BJ (cell line): ENCODE data around the gene RNF20. TPM values are rescaled to one million over a fixed set of nuclear protein-coding genes. Genes with fewer than 3 reads are reported as not detected.

Experiments used
- CTCF ChIA-PET: fragments of 350-600 bp; formaldehyde crosslinking; extraction: SDS; loops from one replicate; lab custom pipeline; 2021; ENCODE audit warnings: antibody characterized with exemption, inconsistent platforms; lab: Yijun Ruan, JAX
- POLR2A ChIA-PET: fragments of 300-600 bp; sonication (Branson Sonifier 250); formaldehyde crosslinking; extraction: SDS; loops from one replicate; lab custom pipeline; 2021; ENCODE audit warnings: antibody characterized with exemption; lab: Charles Lee
- DNase-seq: peaks from one replicate; pipeline ENCODE4 v3.0.0-alpha.2; 2011; ENCODE audit warnings: low read depth
- H3K27me3 ChIP-seq: 2 replicates; pipeline ENCODE4 v1.6.0; 2011; ENCODE audit warnings: low read length; ENCODE audit not compliant: control insufficient read depth, insufficient read depth
- H3K36me3 ChIP-seq: 2 replicates; pipeline ENCODE4 v1.5.1; 2011; ENCODE audit warnings: low read length; ENCODE audit not compliant: control insufficient read depth, insufficient read depth
- H3K4me3 ChIP-seq: 2 replicates; pipeline ENCODE4 v1.5.1; 2011; ENCODE audit warnings: low read depth, mild to moderate bottlenecking, control low read depth, low read length
- polyA plus RNA-seq: library from polyadenylated mRNA; depleted of rRNA; stranded (reverse); fragments of >200 nt; gene quantifications from 2 replicates; pipeline ENCODE4 v1.2.3, GENCODE V29; 2011
- TF ChIP-seq, protein P1 (sequence below): IDR thresholded peaks from 2 replicates; pipeline ENCODE4 v1.5.1; 2011; ENCODE audit warnings: low read depth, mild to moderate bottlenecking, control low read depth, inconsistent platforms, low read length, moderate library complexity; ENCODE audit not compliant: insufficient read depth

RNF20 gene
- polyA plus RNA-seq, 1 experiment, result 18.0 TPM

DNA sequence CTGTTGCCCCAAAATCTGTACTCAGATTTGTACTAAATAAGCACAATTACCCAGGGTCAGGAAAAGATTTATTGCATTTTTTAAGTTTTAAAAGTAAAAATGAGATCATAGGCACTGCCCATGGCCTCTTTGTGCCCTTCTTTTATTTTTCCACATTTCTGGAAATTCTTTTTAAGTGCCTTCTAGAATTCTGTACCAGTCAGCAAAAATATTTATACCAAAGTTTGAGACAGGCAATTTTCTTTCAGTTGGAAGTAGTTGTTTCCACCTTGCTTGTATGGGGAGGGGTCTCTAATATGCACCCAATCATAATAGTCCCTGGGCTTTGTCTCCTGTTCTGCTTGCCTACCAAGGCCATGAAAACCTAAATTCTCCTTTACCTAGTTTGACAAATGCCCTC, 5.6 kb upstream of the RNF20 start:
- ChIA-PET CTCF (interaction anchor here (1.2 to 23.6 kb wide), 3 partner anchors 9 to 79 kb away, joined by 3 to 490 read pairs (median 9); no protein-coding TSS in a partner anchor), POLR2A (no interaction called here)
- Histone ChIP-seq H3K27me3 (no peaks in the 10 kb centered on the region), H3K36me3 (no peaks in the 10 kb centered on the region), H3K4me3 (no peak overlapping the region)
- TF ChIP-seq, protein P1, sequence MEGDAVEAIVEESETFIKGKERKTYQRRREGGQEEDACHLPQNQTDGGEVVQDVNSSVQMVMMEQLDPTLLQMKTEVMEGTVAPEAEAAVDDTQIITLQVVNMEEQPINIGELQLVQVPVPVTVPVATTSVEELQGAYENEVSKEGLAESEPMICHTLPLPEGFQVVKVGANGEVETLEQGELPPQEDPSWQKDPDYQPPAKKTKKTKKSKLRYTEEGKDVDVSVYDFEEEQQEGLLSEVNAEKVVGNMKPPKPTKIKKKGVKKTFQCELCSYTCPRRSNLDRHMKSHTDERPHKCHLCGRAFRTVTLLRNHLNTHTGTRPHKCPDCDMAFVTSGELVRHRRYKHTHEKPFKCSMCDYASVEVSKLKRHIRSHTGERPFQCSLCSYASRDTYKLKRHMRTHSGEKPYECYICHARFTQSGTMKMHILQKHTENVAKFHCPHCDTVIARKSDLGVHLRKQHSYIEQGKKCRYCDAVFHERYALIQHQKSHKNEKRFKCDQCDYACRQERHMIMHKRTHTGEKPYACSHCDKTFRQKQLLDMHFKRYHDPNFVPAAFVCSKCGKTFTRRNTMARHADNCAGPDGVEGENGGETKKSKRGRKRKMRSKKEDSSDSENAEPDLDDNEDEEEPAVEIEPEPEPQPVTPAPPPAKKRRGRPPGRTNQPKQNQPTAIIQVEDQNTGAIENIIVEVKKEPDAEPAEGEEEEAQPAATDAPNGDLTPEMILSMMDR, result no peak
- no peak for DNase-seq

DNA sequence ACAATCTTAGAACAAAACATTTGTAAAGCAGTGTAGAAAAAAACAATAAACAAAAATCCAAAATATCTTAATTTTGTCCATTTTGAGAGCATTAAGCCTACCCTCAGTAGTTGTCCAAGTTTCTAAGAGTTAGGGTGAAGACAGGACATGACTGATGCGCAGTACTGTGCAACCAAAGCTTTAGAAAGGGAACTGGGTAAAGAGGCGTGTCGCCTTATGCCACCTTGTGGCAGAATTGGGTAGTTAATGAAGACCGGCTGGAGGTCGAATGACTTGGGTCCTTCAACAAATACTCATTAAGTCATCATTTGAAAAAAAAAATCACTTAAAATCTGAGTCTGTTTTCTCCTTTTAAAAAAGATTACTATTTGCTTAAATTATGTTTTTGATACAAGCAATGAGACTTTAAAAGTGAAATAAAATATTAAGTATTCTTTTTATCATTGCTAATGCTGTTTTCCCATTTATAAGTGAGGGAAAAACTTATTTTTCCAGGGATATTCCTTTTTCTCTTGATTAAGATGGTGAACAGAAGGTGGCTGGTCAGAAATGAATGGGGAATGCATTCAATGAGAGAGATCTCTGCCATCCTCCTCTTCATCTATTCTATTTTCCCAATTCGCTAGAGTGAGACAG, 3.5 kb upstream of the RNF20 start:
- TF ChIP-seq, protein P1, result peak; percentile 81
- H3K36me3 ChIP-seq, result no peaks in the 10 kb centered on the region
- no peak for DNase-seq
- no peak overlapping the region for H3K4me3 ChIP-seq
- ChIA-PET CTCF (interaction anchor here (1.2 to 23.6 kb wide), 11 partner anchors 10 to 84 kb away, joined by 4 to 490 read pairs (median 6); a partner anchor contains a TSS), POLR2A (no interaction called here)
- no peaks in the 10 kb centered on the region for H3K27me3 ChIP-seq

DNA sequence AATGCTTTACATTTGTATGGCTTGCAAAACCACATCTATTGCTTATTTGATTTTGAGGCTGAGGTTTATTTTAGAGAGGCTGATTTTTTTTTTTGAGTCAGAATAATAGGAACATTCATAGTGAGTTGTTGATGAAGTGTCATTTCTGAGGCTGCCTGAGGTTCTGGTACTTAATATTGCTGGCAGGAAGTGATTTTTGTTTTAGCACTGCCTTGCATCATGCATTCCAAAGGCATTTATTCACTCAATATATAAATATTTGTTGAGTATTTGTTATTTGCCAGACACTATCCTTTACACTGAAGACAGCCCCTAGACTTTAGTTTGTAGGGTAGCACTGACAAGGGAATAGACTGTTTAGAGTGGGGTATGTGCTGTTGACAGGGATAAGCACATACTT, 2.7 kb downstream of the RNF20 start:
- CTCF ChIA-PET, result interaction anchor here (0.6 to 23.6 kb wide), 4 partner anchors 13 to 941 kb away, joined by 3 to 490 read pairs (median 3); no protein-coding TSS in a partner anchor
- TF ChIP-seq, protein P1, result no peak
- POLR2A ChIA-PET, result no interaction called here
- no peak overlapping the region for H3K4me3 ChIP-seq
- peaks cover 3% of the 10 kb centered on the region for H3K36me3 ChIP-seq
- no peak for DNase-seq
- no peaks in the 10 kb centered on the region for H3K27me3 ChIP-seq

DNA sequence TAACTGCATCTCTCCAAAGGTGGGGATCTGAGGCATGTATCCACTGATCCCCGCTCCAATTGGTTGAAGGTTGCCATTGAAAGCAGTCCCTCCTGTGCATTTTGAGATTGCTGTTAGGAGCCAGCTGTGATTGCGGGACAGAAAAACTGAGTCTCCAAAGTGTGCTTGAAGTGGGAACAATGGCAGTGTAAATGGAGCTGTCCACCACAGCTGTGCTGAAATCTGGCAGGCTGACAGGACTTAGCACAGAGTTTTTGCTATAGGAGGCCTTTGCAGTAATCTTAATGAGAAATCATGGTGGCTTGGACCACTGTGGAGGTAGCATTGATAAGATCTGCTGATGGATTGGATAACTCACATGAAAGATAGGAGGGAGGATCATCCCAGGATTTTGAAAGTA, 3.3 kb downstream of the RNF20 start:
- no peaks in the 10 kb centered on the region for H3K27me3 ChIP-seq
- H3K4me3 ChIP-seq, result no peak overlapping the region
- no peak for DNase-seq
- H3K36me3 ChIP-seq, result peaks cover 3% of the 10 kb centered on the region
- POLR2A ChIA-PET, result no interaction called here
- CTCF ChIA-PET, result interaction anchor here (0.6 to 23.6 kb wide), 7 partner anchors 9 to 942 kb away, joined by 3 to 490 read pairs (median 4); no protein-coding TSS in a partner anchor
- TF ChIP-seq, protein P1, result no peak

DNA sequence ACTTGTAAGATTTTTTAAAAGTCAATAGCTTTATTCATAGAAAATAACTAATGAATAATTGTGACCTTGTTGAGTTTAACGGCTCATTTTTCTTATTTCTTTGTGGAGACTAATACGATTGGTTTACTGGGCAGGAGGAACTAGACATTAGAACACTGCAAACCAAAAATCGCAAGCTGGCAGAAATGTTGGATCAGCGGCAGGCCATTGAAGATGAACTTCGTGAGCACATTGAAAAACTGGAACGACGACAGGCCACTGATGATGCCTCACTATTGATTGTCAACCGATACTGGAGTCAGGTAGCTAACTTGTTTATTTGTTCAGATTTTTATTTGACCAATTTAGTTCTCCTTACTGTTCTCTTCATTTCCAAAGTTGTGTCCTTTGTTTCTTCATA, 6.4 kb downstream of the RNF20 start:
- TF ChIP-seq, protein P1, result no peak
- no peak overlapping the region for H3K4me3 ChIP-seq
- no peaks in the 10 kb centered on the region for H3K27me3 ChIP-seq
- POLR2A ChIA-PET, result no interaction called here
- peaks cover 3% of the 10 kb centered on the region for H3K36me3 ChIP-seq
- no peak for DNase-seq
- CTCF ChIA-PET, result interaction anchor here (0.6 to 1.2 kb wide), 4 partner anchors 9 to 85 kb away, joined by 3 to 4 read pairs (median 4); no protein-coding TSS in a partner anchor
